Right kidney (tissue), 1 donor: ENCODE measurements around the gene ZNF775.

Experiments used
- DNase-seq: peaks from one replicate; pipeline ENCODE4 v3.0.0-alpha.2; 2016

Gene ZNF775

GRCh38 chr7:150368884-150369747 lies 10.0 kb upstream of the ZNF775 start:
- peak; percentile 81 for DNase-seq

DNA sequence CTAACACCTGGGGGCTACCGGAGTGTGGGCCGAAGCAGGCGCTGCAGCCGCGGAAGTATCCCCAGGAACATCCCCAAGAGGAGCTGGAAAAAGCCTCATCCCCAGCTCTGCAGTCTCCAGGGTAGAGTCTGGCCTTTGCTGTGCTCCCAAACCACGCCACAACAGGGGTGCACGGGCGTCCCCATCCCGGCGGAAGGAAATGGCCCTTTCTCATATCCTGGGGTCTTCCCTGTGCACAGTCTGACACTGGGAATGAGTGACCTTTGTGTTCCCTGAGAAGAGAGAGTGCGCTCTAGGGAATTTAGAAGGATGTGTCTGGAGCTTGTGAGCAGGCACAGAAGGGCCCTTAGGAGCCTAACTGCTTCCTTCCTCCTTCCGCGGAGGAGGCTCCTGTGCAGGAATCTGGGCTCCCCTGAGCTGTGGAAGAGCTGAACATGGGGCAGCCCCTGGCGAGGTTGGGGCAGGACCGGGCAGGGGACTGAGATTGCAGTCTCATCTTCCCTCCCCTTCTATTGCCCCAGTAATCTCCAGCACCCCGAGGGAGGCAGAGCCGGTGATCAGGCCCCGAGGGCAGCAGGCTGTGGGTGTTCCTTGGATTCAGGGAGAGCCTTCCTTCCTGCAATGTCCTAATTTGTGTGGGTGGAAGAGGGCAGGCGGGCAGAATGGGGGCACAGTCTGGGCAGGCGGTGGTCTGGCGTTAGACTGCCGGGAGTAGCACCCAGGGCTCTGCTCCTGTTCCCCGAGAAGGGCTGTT lies 9.2 kb upstream of the ZNF775 start:
- no peak for DNase-seq

GRCh38 chr7:150370612-150371071 lies 8.5 kb upstream of the ZNF775 start:
- DNase-seq = no peak

DNA sequence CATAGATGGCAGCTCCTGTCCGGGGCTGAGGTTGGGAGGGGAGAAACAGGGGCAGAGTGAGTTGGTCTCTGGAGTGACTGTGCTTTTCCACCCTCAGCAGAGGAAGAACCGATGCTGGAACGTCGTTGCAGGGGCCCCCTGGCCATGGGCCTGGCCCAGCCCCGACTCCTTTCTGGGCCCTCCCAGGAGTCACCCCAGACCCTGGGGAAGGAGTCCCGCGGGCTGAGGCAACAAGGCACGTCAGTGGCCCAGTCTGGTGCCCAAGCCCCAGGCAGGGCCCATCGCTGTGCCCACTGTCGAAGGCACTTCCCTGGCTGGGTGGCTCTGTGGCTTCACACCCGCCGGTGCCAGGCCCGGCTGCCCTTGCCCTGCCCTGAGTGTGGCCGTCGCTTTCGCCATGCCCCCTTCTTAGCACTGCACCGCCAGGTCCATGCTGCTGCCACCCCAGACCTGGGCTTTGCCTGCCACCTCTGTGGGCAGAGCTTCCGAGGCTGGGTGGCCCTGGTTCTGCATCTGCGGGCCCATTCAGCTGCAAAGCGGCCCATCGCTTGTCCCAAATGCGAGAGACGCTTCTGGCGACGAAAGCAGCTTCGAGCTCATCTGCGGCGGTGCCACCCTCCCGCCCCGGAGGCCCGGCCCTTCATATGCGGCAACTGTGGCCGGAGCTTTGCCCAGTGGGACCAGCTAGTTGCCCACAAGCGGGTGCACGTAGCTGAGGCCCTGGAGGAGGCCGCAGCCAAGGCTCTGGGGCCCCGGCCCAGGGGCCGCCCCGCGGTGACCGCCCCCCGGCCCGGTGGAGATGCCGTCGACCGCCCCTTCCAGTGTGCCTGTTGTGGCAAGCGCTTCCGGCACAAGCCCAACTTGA lies 7.8 kb upstream of the ZNF775 start:
- no peak for DNase-seq

- no peak for DNase-seq
Measured at GRCh38 chr7:150371996-150372270, 7.2 kb upstream of the ZNF775 start.

DNA sequence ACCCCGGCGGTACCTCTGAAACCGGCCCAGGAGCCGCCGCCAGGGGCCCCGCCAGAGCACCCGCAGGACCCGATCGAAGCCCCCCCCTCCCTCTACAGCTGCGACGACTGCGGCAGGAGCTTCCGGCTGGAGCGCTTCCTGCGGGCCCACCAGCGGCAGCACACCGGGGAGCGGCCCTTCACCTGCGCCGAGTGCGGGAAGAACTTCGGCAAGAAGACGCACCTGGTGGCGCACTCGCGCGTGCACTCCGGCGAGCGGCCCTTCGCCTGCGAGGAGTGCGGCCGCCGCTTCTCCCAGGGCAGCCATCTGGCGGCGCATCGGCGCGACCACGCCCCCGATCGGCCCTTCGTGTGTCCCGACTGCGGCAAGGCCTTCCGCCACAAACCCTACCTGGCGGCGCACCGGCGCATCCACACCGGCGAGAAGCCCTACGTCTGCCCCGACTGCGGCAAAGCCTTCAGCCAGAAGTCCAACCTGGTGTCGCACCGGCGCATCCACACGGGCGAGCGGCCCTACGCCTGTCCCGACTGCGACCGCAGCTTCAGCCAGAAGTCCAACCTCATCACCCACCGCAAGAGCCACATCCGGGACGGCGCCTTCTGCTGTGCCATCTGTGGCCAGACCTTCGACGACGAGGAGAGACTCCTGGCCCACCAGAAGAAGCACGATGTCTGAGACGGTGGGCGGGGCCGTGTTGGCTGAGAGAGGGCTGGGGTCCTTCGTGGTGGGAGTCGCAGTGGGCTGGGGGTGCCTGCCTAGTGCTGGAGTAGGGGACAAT lies 6.7 kb upstream of the ZNF775 start:
- no peak for DNase-seq

DNA sequence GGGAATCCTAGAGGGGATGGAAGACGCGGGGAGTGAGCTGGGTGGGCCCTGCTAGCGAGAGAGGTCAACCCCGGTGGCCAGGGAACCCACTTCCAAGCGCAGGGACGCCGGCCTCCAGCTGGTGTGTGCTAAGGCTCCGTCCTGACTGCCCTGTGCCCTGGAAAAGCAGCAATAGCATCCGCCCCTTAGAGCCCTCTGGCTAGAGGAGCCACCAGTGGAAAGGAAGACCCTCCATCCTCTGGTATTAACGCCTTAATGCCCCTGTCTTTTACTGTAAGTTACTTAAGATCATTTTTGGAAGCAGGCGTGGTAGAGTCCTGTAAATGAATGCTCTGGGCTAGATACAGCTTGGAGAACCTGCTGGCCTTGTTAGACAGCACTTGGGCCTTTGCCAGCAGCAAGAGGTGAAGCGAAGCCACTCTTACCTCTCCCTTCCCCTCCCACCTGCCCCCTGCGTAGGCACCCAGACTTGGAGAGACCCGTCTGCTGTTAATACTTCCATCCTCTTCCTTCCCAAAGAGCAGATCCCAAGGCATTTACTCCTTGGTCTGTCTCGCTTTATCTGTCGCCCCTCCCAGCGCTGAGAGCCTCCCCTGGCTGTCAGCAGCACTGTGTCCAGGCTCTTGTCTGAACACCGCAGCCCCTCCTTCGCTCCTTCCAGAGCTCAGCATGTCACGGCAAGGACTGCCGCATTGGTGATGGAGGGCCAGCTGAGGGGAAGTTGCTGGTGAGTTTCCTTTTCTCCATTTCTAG lies 5.9 kb upstream of the ZNF775 start:
- DNase-seq = no peak

DNA sequence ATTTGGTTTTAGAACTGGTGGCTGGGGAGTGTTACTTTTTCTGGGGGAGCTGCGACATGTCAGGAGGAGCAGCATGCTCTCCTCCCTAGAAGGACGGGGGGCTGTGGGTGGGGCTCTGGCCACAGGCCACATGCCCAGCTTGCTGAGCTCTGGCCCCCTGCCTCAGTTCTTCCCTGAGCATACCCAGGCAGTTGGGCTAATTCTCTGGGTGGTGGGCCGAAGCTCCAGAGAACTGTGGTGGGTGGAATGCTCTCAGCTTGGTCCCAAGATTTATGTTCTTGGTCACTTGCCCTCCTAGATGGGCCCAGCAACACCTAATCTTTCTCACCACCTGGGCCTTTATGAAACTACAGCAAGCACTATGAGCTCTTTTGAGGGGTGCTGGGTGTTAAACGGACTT lies 5.1 kb upstream of the ZNF775 start:
- no peak for DNase-seq

- no peak for DNase-seq
Measured at GRCh38 chr7:150374472-150374871, 4.7 kb upstream of the ZNF775 start.

GRCh38 chr7:150375662-150376521 lies 3.2 kb upstream of the ZNF775 start:
- no peak for DNase-seq

DNA sequence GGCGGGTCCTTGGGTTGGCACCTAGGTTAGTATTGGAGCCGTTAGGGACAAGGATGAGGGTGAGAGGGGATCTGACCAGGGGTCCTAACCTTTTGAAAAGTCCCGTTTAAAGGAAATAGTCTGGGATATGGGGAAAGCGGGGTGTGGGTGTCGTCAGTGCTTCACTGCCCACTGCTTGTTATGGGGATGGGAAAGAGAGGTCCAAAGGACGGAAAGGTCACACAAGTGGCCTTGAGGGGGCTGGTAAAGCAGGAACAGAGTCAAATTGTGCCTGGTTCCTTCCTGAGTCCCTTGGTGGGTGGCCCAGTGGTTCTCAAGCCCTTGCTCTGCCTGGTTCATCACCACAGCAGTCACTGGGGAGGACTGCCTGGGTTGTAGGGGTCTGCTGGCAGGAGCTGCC lies 2.6 kb upstream of the ZNF775 start:
- no peak for DNase-seq

DNA sequence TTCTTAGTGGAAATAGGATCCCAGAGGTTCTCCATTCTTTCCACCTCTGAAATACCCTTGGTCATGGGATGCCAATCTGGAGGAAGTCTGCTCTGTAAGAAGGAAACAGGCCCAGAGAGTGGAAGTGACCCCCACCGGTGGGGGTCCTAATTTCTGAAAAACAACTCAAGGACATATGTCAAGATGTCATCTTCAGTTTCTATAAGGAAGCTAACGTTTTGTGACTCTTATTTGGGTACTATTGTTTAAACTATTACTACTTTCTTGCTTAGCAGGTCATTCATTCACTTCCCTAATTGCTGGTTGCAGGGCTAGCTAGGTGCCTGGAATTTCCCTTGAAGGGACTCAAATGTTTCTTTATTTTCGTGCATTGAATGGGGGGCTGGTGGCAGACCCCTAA lies 1.9 kb upstream of the ZNF775 start:
- no peak for DNase-seq

GRCh38 chr7:150377635-150378034 lies 1.5 kb upstream of the ZNF775 start:
- DNase-seq = no peak

DNA sequence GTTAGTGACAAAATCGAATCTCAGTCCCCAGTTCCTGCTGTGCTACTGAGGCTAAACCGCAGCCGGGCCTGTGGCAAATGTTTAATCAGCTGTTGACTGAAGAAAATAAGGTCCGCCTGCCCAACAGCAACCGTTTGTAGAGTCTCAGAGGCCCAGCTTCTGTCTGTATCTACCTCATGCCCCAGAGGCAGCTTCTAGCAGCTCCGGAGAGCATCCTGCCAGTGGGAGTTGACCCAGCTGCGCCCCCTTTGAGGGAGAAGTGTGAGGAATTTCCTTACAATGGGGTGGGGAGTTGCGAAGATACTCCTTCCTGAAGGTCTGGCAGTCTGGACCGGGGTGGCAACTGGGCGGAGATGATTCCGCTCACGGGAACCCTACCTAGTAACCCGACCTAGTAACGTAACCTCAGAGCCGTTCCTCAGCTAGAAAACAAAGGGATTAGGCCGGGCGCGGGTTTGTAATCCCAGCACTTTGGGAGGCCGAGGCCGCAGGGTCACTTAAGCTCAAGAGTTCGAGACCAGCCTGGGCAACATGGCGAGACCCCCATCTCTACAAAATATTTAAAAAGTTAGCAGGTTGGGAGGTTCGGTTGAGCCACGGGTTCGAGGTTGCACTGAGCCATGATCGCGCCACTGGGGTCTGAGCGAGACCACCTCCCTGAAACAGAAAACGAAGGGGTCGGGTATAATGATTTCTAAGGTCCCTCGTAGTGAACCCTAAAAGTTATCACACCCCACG lies 846 bp upstream of the ZNF775 start:
- peak; percentile 75 for DNase-seq

DNA sequence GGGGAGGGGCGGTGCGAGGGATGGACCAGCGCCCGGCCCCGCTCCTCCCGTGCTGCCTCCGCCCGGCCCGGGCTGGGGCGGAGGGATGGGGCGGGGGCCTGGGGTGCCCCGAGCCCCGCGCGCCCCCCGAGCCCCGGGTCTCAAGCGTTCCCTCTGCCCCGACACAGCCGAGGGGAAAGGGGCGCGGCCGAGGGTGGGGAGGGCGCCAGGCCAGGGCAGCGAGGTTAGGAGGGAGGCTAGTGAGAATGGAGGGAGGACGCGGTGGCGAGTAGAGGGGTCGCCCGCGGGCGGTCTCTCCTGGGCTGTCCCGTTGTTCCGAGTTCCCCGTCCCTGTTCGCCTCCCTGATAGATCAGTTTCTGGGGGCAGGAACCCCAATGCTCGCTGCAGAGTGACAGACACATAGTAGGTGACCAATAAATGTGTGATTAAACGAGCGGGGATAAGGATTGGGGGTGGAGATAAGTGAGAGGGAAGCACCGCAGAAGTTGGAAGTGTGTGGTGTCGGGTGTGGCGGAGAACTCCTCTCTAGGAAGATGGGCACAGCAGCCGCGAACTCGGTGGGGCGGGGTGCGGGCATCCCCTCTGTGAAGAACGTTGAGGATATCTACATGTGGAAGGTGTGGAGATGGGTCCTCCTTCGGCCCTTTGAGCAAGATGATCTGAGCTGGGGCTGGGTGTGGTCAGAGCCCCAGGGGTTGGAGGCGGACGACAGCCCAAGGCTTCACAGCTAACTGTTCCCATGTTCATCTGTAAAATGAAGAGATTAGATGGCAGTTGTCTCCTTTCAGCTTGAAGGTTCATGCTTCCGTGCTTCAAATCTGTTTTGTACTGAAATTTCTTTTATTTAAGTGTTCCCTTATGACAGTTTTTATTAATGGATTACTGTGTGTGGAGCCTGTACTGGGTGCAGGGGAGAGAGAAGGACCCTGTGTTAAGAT lies 580 bp downstream of the ZNF775 start:
- peak; percentile 73 for DNase-seq

- DNase-seq = no peak
Measured at GRCh38 chr7:150380463-150380862, 1.3 kb downstream of the ZNF775 start.

DNA sequence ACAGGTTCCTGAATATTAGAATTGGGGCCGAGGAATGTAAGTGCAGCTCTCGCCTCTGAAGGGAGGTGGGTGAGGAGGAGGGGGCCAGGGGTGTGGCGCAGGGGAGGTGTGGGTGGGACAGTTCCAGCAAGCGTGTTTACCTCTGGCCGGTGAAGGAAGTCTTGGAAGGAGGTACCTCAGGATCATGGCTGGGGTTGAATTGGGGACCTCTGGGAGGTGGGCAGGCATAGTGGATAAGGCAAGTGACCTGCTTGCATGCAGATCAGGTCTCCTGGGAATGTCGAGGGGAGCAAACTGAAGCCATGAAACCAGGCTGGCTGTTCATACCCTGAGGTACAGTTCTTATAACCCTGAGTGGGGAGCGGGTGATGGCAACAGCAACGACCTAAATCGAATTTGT lies 2.0 kb downstream of the ZNF775 start:
- DNase-seq = no peak

DNA sequence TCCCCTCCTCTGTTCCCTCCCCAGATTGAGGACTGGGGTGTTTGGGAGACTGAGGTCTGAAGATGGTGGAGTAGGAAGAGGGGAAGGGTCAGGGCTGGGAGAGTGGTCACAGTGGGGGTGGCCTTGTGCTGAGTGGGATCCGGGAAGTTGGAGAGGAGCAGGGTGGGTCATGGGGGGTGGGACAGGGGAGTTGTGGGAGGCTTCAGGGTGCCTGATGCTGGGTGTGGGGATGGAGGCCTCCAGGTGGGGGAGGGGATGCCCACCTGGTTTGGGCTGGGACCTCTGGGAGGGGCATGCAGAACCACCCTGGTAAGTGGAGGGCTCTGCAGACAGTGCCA lies 2.6 kb downstream of the ZNF775 start:
- DNase-seq = no peak
